ENCODE data around the gene TMEM164.

- TF ChIP-seq CTCF (IDR thresholded peaks at IDR 0.05; ENCODE audit: insufficient read depth, low read length) (no peak), POLR2AphosphoS5 (IDR thresholded peaks at IDR 0.05; ENCODE audit: low read depth) (no peak), REST (IDR thresholded peaks at IDR 0.05; ENCODE audit: insufficient replicate concordance, low read depth) (no peak)
Observed at GRCh38 chrX:110138557-110138956, 135.6 kb downstream of the TMEM164 start.
